SKM-1 treated with dmso at 0.1 percent for 144 hours (cell line): ENCODE results near the gene PADI4.
"Not testable (repeated sequence)": the region's sequence is repeated elsewhere in the genome, so short reads cannot be mapped to it uniquely, and the experiment has no call there.

Experiments used
- DNase-seq: peaks from one replicate; lab custom pipeline; 2025; ENCODE audit not compliant: unreplicated experiment; lab: John Stamatoyannopoulos, UW

PADI4 gene

GRCh38 chr1:17377325-17377953 is 69.4 kb downstream of the PADI4 start:
- no peak for DNase-seq

DNA sequence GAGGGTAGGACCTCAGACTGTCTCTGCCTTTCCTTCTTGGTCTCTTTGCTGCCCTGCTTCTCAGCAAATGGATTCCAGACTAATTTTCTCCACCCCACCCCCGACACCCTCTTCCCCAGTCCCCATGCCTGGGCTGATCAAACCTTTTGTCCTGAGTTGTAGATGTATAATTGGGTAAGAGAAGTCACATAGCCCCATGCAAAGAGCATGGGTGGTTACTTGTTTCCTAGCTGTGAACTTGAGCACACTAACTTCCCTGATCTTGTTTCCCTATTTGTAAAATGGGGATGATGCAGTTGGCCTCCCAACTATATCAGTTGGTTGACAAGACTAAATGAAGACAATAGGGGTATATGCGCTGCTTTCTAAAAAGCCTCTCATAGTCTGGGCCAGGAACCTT is 73.2 kb downstream of the PADI4 start:
- peak; percentile 24 for DNase-seq

GRCh38 chr1:17392199-17392740 is 84.3 kb downstream of the PADI4 start:
- DNase-seq = no peak

GRCh38 chr1:17393230-17393629 is 85.2 kb downstream of the PADI4 start:
- DNase-seq = no peak

DNA sequence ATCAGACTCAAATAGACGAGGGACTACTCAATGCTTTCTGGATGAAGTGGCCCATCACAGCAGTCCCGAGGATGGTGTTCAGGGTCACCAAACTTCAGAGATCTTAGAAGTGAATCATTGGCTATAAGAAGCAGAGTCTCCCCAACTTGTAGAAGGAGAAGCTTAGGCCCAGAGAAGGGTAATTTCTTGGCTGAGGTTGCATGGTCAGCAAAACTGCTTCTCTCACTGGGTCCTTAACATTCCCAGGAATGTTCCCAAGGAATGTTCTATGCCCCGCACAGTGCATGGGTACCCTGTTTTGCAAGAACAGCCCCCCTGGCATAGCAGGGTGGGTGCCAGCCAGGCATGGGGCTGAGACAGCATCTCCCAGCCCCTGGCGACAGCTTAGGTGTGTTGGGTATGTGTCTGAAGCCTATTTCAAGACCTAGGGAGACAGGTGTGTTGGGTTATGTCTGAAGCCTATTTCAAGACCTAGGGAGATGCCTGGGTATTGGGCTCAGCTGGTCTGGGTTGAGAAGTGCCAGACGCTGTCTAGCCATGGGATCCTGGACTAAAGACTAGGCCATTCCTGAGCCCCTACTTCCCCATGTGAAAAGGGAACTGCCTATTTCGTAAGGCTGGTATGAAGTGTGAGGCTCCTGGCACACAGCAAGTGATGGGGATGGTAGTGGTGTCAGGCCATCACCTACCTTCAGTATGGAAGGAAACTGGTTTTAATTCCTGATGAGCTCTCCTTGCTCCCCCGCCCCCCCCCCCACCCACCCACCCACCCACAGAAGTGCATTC is 90.1 kb downstream of the PADI4 start:
- peak; percentile 78 for DNase-seq

DNA sequence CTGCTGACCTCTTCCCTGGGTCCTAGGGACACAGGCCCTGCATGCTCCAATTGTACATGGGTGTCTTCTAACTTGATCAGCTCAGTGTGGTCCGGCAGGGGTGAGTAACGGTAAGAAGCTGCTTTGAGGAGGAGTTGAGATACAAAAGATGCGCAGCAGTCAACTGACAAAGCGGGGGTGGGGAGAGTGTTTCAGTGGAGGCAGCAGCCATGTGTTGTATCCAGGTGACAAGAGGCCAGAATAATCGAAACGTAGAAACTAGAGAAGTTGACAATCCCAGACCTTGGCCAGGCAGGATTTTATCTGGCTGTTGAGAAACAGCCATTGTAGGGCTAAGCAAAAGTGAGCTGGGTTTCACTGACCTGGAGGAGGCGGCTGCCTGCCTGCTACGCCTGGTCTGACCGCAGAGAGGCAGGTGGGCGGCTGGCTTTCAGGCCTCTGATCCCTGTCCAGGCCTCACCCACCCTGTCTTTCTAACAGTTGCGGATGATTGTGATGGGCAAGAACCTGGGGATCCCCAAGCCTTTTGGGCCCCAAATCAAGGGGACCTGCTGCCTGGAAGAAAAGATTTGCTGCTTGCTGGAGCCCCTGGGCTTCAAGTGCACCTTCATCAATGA is 92.8 kb downstream of the PADI4 start:
- DNase-seq = no peak

GRCh38 chr1:17401841-17402240 is 93.8 kb downstream of the PADI4 start:
- DNase-seq = no peak

DNA sequence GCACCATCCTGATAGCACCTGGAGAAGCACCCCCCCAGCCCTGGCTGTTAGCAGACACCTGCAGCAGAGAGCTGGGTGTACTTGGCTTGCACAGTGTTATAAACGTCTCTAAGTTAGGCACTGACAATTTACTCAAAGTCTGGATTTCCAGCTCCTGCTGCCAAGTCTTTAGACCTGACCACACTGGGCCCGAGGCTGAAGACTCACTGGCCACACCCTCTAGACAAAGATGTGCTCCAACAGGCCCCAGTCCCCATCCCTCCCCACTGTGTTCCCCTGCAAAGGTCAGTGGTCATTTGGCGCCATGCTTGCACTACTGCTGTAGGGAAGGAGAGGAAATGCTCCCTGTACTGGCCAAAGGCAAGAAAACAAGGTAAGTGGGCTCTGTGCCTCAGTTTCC is 95.1 kb downstream of the PADI4 start:
- no peak for DNase-seq

DNA sequence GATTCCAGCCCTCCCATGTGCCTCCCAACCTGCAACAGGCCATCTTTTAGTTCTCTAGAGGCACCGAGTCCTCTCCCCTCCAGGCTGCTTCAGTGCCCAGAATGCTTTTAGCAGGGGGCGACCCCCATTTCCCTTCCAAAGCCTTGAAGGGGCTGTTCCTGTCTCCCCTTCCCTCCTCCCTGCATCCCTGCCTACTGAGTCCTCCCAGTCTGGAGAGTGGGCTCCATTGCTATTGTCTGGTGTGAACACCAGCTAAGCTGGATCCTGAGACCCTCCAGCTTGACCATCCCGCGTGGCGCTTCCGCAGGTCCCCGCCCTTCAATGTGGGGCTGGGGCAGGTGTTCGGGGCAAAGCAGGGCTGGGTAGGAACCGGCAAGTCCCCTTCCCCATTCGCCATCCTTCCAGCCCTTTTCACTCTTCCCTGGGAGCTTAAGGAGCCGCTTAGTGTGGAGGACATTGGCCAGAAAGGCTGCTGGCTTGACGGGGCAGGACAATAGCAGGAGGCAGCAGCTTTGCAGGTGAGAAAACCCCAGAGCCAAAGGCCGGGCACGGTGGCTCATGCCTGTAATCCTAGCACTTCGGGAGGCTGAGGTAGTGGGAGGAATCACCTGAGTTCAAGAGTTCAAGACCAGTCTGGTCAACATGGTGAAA is 96.2 kb downstream of the PADI4 start:
- no peak for DNase-seq

GRCh38 chr1:17404820-17405219 is 96.8 kb downstream of the PADI4 start:
- DNase-seq = no peak

- peak; percentile 60 for DNase-seq
Observed at GRCh38 chr1:17405898-17406759, 98.1 kb downstream of the PADI4 start.

GRCh38 chr1:17406760-17407475 is 98.9 kb downstream of the PADI4 start:
- DNase-seq = not testable (repeated sequence)

GRCh38 chr1:17407786-17408514 is 100.0 kb downstream of the PADI4 start:
- DNase-seq = not testable (repeated sequence)

GRCh38 chr1:17409391-17409811 is 101.4 kb downstream of the PADI4 start:
- DNase-seq = no peak

- no peak for DNase-seq
Observed at GRCh38 chr1:17412093-17412870, 104.3 kb downstream of the PADI4 start.
